HG02623 (cell line): ENCODE results near the gene GRIA4.
"Not testable (repeated sequence)": the region's sequence is repeated elsewhere in the genome, so short reads cannot be mapped to it uniquely, and the experiment has no call there.

ENCODE experiments used
- ATAC-seq: cut with Tn5 transposase; IDR thresholded peaks from one replicate; pipeline ENCODE4 v1.9.1; 2021; ENCODE audit warnings: moderate library complexity; ENCODE audit not compliant: unreplicated experiment

GRIA4 gene

DNA sequence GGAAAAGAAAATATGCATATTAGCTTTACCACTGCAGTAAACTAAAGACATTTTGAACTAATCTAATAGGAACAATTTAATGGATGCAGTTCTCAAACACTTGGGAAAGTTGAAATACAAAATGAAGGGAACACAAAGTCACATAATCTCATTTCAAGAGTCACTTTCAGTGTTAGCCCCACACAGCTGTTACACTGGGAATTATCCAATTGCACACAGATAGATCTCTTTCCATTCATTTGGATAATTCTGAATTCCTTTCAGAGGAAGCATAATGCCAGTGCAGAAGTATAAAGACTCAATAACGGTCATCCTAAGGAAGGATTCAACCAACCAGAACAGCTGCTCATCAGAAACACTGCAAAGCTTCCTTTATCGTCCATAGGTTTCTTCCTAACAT is 173.3 kb downstream of the GRIA4 start:
- ATAC-seq = no peak

DNA sequence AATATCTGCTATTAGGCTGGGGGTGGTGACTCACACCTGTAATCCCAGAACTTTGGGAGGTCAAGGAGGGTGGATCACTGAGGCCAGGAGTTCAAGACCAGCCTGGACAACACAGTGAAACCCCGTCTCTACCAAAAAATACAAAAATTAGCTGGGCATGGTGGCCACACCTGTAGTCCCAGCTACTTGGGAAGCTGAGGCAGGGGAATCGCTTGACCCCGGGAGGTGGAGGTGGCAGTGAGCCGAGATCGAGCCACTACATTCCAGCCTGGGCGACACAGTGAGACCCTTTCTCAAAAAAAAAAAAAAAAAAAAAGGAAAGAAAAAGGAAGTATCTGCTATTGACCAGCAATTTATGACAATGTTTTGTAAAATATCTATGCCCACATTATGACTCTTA is 176.0 kb downstream of the GRIA4 start:
- not testable (repeated sequence) for ATAC-seq

DNA sequence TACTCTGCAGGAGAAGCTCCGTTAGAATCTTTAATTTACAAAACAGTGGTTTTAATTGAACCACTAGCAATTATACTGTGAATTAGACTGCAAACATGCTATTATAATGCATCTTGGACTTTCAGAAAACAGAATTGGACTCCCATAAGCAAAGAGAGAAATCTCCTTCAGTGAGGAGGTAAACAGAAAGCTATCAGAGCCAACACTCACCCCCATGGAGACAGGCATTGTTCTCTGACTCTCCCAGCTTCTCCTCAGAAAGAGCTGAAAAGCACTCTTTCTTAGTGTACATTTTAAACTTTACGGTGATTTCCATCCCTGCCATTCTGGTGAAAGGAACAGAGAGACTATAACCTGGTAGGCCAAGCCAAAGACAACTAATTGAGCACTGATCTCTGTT is 176.9 kb downstream of the GRIA4 start:
- ATAC-seq = no peak

DNA sequence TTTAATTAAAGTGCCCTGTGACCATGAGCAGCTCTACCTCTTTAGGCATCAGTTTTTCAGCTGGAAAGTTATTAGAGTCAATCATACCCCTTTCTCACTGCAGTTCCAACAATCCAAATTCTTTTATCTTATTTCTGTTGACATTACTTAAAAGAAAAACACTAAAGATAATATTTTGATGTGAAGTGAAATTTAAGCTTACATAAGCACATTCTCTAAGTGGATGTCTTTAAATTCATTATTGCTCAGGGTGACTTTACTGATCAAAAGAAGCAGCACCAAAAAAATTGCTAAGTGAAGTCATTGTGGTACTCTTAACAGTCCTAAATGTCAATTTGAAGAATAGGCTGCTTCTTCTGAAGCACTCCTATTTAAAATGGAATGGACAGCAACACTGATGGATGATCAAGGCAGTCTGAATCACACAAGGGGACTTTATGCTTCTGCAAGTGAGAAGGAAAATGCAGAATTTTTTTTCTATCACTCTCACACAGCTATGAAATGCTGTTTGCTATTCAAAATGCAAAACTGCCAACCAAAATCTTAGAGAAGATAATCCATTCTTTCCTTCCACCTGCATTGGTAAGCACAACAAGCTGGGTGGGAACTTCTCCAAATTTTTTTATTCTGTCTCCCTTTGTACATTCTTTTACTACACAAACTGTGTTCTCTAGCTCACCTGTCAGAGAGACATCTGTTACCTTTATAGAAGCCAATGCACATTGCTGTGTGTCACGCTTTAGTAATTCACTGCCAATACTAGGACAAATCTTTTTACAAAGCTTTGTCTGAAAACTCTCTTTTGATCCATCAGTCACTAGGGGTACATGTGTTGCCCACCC is 179.9 kb downstream of the GRIA4 start:
- no peak for ATAC-seq

DNA sequence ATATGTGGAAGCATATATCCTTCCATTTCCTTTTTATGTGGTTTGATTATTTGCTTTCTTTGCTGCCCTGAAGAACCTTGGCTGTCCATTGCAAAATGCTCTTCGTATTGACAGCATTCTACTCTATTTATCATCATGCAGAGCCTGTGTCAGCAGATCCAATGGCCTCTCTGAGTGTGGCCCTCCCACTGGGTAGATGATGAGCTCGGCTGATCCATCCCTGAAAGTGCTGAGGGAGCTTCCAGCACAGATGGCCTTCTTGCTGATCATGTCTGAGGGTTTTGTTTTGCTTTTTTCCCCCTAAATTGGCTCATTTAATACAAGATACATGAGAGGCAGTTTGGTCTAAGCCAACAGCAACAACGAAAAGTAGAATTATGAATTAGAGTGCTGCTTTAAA is 181.0 kb downstream of the GRIA4 start:
- no peak for ATAC-seq

DNA sequence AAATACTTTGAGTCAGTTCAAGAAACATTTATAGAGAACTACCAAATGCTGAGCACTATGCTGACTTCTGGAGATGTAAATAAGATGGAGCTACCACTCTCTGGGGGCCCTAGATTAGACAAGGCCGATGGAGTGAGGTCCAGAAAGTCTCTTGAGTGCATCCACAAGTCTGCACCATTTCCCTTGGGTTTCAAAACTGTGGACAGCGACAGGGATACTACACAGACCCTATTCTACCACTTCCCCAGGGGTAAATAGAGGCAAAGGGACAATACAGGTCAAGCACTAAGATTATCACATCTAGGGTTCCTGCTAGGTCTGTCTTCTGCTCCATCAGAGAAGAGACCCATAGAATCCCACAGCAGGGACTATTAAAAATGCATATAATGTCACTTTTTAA is 183.2 kb downstream of the GRIA4 start:
- ATAC-seq = no peak

DNA sequence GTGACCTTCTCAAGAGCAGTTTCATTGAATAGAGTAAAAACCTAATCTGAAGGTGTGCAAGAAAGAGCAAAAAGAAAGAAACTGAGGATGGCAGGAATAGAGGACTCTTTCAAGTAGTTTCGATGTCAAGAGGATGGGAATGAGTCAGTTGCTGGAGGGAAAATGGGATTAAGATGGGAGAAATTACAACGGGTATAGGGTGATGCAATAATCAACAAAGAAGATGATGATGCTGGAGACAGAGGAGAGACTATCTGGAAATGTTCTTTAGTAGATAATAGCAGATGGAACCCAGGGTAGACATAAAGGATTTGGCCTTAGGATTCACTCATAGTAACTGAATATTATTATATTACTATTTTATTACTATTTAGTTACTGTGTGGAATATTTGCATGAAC is 189.4 kb downstream of the GRIA4 start:
- no peak for ATAC-seq

DNA sequence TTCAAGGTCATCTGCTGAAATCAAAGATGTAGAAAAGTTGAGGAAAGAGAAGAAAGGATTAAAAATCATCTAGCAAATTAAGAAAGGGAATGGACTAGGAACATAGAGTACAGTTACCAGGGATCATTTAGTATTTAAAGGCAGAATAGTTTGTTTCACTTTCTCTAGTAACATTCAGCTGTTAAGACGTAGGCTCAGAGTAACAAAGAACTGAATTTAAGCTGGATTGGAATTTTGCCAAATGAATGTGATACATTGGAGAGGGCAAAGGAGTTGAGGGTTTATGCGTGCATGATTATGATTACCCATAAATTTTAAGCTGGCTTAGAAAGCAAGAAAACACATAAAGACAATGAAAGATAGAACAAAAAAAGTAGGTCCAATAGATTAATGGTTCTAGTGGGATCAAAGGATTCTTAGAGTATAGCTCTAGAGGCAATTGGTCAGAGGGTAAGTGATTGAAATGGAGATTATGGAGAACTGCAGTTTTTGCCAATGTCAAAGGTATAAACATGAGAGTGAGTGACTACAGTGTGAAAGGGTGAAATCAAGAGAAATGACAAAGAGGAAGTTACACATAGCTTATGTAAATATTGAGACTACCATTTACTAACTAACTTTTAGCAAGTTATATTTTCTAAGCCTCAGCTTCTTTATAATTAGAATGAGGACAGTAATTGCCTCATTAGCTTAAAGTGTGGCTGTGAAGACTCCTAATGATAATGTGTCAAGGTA is 190.0 kb downstream of the GRIA4 start:
- no peak for ATAC-seq

DNA sequence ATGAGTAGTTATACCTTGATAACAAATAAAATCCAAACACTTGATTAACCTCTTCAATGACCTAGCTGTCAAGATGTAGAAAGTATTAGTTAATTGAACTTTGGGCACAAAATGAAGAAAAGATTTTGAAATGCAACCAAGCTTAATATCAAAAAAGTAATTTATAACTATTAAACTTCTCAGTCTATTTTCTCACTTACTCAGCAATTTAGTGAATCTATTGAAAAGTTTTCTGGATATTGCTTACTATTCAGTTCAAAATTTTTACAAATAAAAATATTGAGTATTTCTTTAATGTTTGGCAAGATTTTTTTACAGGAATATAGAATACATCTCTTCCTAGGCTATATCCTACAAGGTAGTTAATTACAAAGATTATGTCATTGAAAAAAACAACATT is 192.5 kb downstream of the GRIA4 start:
- ATAC-seq = no peak

DNA sequence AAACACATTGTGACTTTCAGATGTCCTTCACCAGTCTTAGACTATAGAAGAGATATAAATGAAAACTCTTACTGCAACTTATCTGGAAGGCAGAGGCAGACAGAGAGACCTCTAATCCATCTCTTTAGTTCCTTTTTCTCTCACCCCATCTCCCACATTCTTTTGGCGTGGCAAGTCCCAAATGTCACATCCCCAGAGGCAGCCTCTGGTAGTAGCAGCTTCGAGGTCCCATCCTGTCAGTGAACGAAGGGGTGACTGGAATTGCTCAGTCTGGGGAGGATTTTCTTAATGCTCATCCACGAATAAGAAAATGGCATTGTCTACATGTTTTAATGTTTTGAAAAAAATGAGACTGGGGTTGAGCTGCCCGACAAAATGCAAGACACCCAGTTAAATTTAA is 201.4 kb downstream of the GRIA4 start:
- ATAC-seq = no peak

DNA sequence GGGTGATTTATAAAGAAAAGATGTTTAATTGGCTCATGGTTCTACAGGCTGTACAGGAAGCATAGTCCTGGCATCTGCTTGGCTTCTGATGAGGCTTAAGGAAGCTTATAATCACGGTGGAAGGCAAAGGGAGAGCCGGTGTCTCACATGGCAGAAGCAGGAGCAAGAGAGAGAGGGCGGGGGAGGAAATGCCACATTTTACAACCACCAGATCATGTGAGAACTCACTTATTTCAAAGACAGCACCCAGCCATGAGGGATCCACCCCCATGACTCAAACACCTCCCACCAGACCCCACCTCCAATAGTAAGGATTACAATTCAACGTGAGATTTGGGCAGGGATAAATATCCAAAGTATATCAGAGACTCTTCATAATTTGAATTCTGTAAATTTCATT is 211.5 kb downstream of the GRIA4 start:
- ATAC-seq = no peak

DNA sequence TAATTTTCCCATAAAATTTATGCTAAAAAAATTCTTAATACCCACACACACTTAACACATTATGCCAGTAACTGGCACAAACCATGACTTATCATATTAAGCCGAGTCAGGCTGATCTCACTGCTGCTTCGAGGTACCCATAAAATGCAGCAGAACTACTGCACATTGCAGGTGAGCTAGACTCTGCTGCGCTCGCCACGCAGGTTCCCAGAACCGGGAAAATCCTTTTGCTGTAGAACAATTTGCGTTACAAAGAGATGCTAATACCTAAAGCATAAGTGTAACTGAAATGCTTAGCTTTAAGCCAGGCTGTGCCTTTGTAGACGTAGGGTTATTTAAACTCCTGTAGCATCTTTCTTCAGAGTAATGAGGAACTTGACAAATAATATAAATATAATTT is 211.9 kb downstream of the GRIA4 start:
- ATAC-seq = no peak

DNA sequence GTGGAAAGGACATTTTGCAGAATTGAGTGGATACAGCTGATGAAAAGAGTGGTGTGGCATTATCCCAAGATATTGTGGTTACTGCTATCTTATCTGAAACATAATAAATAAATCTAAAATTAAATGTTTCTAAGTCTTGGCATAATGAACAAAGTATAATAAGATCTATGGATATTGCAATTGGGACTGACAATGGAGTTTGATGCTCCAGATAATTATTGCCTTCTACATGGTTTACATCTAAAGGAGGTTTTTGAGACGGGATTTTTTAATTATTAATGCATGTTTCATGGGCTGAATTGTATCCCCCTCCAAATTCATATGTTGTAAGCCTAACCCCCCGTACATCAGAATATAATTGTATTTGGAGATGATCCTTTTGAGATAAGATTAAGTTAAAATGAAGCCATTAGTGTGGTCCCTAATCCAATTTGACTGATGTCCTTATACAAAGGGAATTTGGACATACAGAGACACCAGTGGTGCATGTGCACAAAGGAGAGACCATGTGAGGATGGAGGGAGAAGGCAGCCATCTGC is 213.7 kb downstream of the GRIA4 start:
- no peak for ATAC-seq

DNA sequence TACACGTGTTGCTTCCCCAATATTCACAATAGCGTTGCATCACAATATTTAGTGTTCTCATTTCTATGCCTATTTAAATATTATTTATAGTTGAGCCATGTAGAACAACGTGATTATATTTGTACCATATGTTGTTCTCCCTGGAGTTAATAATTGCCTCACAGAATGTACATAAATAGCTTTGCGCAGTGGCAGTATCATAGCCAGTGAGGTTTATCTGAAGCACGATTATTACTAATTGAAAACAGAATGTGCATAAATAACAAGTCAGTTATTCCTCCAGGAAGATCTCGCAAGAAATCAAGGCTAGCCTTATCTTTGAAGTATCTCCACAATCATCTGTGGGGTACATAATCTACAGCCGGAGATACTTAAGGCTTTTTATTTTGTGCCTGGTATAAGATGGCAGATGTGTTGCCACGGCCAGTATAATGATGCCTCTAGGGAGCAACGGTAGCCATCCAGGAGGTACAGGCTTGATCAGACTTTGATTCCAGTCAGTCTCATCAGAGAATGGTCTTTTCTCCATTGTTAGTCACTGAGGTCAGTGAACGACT is 214.7 kb downstream of the GRIA4 start:
- no peak for ATAC-seq

DNA sequence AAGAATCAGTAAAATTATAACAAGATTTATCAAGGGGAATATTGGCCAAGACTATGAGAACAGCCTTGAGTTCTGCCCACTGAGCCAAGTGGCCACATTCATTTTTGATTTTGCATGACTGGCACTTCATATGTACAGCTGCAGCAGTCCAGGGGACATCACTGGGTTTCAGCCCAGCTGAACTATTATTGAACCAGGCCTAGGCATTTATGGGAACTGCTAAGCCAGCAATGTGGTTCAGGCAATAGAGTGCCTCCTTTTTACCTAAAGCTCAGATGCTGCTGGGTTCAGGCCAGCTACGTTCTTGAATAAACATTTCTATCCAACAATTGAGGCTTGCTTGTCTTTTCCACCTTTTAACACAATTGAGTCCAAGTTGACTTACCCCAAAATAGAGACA is 215.3 kb downstream of the GRIA4 start:
- ATAC-seq = no peak

DNA sequence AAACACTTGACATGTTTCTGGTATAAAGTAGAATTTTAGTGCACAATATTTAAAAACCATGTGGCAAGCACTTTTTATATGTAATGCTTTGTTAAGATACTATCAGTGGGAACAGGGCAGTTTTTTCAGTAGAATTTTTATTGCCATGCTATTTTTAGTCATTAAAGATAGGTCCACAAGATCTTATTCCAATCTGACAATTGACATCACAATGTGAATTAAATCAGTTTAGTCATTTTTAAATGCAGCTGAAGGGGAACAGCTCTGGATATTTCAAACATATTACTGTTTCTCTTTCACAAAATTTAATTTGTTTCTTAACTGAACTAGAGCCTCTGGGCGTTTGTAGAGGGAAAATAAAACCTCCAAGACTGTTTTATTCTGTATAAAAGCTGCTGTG is 218.0 kb downstream of the GRIA4 start:
- ATAC-seq = no peak

DNA sequence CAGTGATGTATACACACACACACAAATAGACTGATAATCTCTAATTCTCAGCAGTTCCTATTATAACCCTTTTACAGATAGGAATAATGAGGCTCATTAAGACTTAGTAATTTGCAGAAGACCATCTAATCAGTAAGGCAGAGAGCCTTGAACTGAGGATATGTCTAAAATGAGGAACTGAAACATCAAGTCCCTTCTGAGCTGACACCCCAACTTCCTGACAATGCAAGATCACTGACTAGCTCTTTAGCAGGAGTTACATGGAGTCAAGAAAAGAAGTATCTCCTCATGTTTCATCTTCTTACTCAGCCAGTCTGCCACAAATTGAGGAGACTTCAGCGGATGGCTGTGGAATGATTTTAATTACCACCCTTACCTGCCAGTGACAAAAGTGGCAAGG is 219.2 kb downstream of the GRIA4 start:
- ATAC-seq = peak; percentile 97

DNA sequence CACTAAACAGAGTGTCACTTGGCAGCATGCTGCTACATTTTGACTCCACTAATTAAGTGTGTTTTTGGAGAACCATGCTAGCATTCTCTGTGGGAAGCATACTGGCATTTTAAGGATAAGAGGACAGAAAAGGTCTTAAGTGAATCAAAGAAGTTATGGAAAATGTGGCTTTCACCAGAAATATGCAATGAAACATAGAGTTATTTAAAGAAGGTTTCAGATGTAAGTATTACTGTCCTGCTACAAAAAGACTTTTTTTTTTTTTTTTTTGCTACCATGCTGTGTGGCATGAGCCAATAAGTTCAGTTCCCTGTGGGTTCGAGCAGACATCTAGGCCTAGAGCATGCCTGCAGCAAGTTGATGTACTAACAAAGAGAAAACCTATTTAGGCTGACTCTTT is 224.6 kb downstream of the GRIA4 start:
- ATAC-seq = no peak

DNA sequence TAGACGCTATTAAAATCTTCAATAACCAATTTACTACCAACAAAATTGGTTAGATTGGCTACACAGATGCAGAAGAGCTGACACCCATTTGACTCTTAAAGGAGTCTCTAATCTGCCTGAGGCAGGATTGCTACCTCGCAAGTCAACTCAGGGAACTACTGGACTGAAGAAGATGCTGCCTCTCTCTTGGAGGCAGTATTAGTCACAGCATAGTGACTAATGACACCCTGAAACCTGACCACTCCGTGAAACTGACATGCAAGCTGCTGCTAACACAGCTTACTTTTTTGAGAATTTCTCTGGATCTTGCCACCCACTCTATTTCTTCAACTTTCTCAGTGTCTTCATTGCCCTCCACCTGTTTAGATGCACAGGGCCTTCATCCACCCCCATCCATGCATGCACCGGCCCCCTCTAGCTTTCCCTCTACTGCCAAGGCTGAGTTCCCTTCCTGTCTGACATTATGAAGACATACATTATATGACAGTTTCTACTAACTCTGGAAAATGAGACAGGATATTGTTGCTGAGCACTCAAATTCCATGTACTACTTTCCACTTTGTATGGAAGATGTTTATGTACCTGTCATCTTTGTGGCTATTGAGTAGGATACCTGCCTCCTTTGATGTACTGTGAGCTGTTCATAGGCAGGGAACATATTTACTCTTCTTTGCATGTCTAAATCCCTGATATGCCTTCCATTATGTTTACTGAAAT is 229.0 kb downstream of the GRIA4 start:
- ATAC-seq = no peak

DNA sequence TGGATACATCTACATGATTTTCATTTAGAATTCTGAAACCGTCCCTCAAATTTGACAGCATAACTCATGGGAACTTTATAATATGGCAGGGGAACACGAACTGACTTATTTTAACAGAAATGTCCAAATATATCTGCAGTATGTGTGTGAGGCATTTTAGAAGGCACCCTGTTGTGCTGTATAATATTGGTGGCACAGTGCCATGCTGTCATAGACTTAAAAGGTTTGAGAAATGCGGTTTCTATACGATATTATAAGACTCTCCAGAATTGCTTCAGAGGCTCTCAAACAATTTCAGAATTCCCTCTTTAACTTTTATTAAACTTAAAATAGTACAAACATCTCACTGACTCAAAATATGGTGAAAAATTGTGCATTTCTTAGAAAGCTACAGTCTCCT is 230.5 kb downstream of the GRIA4 start:
- no peak for ATAC-seq

DNA sequence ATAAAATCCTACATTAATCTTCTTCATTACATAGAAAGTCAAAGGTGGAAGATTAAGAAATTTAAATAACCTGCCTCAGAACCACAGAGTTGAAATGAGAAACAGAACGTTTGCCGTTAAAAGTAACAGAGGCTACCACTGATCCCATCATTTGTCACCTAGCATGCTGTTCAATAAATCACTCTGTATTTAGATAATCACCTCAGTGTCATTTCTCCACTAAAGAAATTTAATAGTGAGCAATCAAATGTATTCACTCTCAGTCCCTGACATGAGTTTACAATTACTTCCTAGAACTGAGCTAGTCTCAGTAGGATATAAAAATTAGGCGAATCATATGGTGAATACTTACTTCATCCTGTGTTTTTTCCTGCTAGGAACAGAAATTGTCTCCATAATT is 242.5 kb downstream of the GRIA4 start:
- no peak for ATAC-seq
